ENCODE measurements around the gene LYL1.

The LYL1 gene

GRCh38 chr19:13073263-13073662, 29.4 kb downstream of the LYL1 start:
- no peak overlapping the region for H3K4me3 ChIP-seq (ENCODE audit: control insufficient read depth, low read depth, low read length)
- no peak for TF ChIP-seq CTCF (conservative IDR thresholded peaks at IDR 0.05; ENCODE audit: control insufficient read depth, insufficient read depth, low read depth, low read length)
- DNase-seq (ENCODE audit: low read depth): no peak

GRCh38 chr19:13072188-13072908, 30.3 kb downstream of the LYL1 start:
- no peak for TF ChIP-seq CTCF (conservative IDR thresholded peaks at IDR 0.05; ENCODE audit: control insufficient read depth, insufficient read depth, low read depth, low read length)
- no peak for DNase-seq (ENCODE audit: low read depth)
- no peak overlapping the region for H3K4me3 ChIP-seq (ENCODE audit: control insufficient read depth, low read depth, low read length)

GRCh38 chr19:13071444-13072187, 31.0 kb downstream of the LYL1 start:
- DNase-seq (ENCODE audit: low read depth): no peak
- H3K4me3 ChIP-seq (ENCODE audit: control insufficient read depth, low read depth, low read length): no peak overlapping the region
- TF ChIP-seq CTCF (conservative IDR thresholded peaks at IDR 0.05; ENCODE audit: control insufficient read depth, insufficient read depth, low read depth, low read length): no peak

- no peak for TF ChIP-seq CTCF (conservative IDR thresholded peaks at IDR 0.05; ENCODE audit: control insufficient read depth, insufficient read depth, low read depth, low read length)
- no peak overlapping the region for H3K4me3 ChIP-seq (ENCODE audit: control insufficient read depth, low read depth, low read length)
- DNase-seq (ENCODE audit: low read depth): no peak
Observed at GRCh38 chr19:13070425-13071140, 32.1 kb downstream of the LYL1 start.

GRCh38 chr19:13069415-13070359, 33.0 kb downstream of the LYL1 start:
- no peak overlapping the region for H3K4me3 ChIP-seq (ENCODE audit: control insufficient read depth, low read depth, low read length)
- no peak for DNase-seq (ENCODE audit: low read depth)
- TF ChIP-seq CTCF (conservative IDR thresholded peaks at IDR 0.05; ENCODE audit: control insufficient read depth, insufficient read depth, low read depth, low read length): no peak
